G401.6 (cell line): ENCODE data around the gene FGF14.
A peak's percentile ranks its signal among the peaks of the same experiment; 100 is the strongest.

Source experiments
- FAIRE-seq: peaks from 2 replicates; lab custom pipeline; 2012; peaks lifted over from hg19 to GRCh38; lab: Jason Lieb, UNC

The FGF14 gene

GRCh38 chr13:101977475-101977874, 424.4 kb downstream of the FGF14 start:
- FAIRE-seq, result no peak

- FAIRE-seq, result no peak
Measured at GRCh38 chr13:101972191-101972590, 429.7 kb downstream of the FGF14 start.

- no peak for FAIRE-seq
Measured at GRCh38 chr13:101970341-101970740, 431.5 kb downstream of the FGF14 start.

- no peak for FAIRE-seq
Measured at GRCh38 chr13:101967781-101968180, 434.1 kb downstream of the FGF14 start.

- FAIRE-seq, result no peak
Measured at GRCh38 chr13:101967216-101967615, 434.6 kb downstream of the FGF14 start.

- no peak for FAIRE-seq
Measured at GRCh38 chr13:101965096-101965495, 436.8 kb downstream of the FGF14 start.

- FAIRE-seq, result no peak
Measured at GRCh38 chr13:101959016-101959415, 442.8 kb downstream of the FGF14 start.

GRCh38 chr13:101955764-101956163, 446.1 kb downstream of the FGF14 start:
- FAIRE-seq, result no peak

- FAIRE-seq, result no peak
Measured at GRCh38 chr13:101951114-101951513, 450.7 kb downstream of the FGF14 start.

- no peak for FAIRE-seq
Measured at GRCh38 chr13:101949681-101950080, 452.2 kb downstream of the FGF14 start.

- FAIRE-seq, result no peak
Measured at GRCh38 chr13:101946401-101946800, 455.4 kb downstream of the FGF14 start.

- no peak for FAIRE-seq
Measured at GRCh38 chr13:101945435-101945834, 456.4 kb downstream of the FGF14 start.

- FAIRE-seq, result no peak
Measured at GRCh38 chr13:101944521-101944920, 457.3 kb downstream of the FGF14 start.

- no peak for FAIRE-seq
Measured at GRCh38 chr13:101942535-101943157, 459.2 kb downstream of the FGF14 start.

- peak; percentile 17 for FAIRE-seq
Measured at GRCh38 chr13:101942038-101942437, 459.8 kb downstream of the FGF14 start.

GRCh38 chr13:101941095-101941783, 460.6 kb downstream of the FGF14 start:
- no peak for FAIRE-seq

- no peak for FAIRE-seq
Measured at GRCh38 chr13:101939370-101939769, 462.5 kb downstream of the FGF14 start.

GRCh38 chr13:101935828-101936227, 466.0 kb downstream of the FGF14 start:
- FAIRE-seq, result no peak

GRCh38 chr13:101931186-101931585, 470.7 kb downstream of the FGF14 start:
- no peak for FAIRE-seq

- no peak for FAIRE-seq
Measured at GRCh38 chr13:101930331-101930730, 471.5 kb downstream of the FGF14 start.

- no peak for FAIRE-seq
Measured at GRCh38 chr13:101925731-101926130, 476.1 kb downstream of the FGF14 start.

- no peak for FAIRE-seq
Measured at GRCh38 chr13:101919541-101920181, 482.2 kb downstream of the FGF14 start.

- FAIRE-seq, result no peak
Measured at GRCh38 chr13:101917833-101918661, 483.8 kb downstream of the FGF14 start.
